Measurements from ENCODE around the gene PASK.

Gene PASK

DNA sequence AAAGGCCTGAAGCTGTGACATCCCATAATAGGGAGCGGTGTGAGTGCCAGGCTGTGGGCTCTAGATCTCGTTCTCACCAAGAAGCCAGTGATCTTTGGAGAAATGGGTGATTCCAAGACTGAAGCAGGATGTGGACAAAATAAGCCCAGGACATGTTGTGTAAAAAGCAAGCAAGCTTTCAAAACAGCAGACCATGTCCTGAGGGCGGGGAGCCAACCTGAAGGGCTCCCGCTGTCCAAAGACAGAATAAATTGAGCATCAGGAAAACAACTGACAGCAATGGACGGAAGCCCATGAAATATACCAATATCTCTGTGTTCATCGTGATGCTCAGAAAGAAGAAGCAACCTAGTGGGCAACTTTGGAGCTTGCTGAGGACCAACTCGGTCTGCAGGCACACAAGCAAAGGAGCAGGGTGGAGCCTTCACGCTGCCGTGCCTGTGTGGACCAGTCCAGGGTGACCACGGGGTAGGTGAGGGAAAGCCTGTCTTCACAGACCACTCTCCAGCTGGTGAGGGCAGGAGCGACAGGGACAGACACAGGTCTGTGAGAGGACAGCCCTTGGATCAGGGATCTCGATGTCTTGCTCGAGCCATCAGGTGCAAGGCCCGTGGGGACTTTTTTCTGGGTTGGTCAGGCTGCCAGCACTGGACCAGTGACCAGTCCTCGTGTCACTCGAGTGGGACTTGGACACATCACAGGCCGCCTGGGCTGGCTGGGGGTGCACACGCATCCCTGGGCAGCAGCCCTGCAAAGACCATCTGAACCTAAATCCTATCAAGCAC, 68.7 kb downstream of the PASK start:
- no peak for DNase-seq (ENCODE audit: low read depth)

DNA sequence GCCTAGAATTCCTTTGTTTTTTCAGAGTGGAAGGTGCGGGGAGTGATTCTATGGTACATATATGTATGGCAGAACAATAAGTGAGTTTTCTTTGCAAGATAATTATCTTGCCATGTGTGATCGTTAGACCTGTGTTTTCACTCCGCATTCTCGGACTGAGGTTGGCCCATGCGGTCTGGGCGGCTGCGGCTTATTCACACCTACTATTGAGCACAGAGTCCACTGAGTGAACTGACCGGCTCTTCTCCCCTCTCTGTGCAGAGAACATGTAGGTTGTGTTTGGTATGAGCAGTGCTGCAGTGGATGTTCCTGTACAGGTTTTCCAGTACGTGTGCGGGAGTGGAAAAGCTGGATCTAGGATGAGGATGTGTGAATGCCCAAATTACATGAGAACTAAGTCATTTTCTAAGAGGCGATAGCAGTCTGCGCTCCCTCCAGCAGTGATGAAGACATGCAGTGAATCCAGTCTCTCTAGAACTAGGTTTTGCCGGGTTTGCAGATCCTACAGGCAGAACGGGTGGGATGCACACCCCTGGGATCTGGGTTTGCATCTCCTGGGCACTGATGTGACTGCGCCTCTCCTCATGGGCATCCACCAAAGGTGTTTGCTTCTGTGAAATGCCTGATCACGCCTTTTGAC, 74.3 kb downstream of the PASK start:
- DNase-seq (ENCODE audit: low read depth): no peak

DNA sequence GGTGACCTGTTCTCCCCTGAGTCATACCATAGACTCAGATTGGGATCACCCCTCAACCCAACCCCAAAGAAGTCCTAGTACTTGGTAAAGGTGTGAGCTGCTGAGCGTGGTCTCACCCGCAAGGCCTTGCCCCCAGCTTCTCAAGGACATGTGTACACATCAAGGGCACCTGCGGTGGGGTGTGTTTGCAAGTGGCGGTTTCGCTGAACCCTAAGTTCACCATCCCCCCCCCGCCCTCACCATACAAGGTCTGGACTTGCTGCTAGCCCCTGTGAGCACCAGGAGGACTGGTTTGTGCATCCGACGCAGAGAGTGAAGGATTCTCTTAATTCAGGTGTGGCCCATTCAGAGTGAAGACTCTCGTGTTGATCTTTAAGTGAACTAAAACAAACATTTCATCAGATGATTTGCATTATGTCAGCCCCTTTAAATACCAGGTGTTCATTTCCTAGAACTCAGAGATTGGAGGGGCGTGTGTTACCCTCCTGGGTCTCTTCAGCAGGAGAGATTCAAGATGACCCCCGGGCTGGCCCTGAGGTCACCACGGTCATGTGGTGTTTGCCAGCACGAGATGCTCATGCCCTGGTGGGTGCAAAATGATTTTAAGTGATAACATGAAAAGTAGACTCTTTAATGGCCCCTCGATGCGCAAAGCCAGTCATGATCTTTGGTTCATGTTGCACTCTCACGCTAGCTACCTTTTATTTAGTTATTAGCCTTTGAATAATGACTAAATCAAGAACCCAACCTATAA, 75.0 kb downstream of the PASK start:
- DNase-seq (ENCODE audit: low read depth): no peak

DNA sequence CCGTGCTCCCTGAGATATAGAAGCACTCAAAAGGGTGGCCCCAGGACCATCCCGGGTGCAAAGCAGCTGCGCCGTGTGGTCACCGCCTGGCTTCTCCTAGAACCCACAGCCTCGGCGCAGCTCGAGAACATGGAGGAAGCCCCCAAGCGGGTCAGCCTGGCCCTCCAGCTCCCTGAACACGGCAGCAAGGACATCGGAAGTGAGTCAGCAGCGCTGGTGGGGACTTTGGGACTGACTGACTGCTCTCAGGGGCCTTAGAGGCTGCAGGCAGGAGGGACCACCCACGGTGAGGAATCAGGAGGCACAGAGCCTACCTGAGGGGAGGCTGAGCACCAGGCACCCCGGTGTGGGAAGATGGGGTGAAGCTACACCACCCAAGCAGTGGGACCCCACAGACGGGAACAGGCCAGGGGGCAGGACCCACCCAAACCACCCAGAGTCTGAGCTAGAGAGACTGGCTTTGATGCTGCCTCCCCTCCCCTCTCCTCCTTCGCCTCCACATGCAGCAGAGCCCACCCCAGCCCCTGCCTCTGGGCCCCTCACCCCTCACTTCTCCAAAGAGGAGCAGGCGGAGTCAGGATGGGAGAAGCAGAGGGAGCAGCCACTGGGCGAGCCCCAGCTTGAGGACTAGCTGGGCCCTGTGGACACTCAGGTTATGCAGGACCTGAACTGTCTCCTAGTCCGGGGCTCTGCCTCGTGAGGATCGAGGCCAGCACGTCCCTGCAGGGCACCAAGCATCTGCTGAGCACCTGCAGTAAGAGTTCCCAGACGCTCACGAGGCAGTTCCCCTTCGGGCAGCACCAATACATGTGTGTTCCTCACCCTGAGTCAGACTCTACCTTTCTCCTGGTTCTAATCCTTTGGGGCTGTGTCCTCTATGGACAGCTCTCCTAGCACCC, 75.9 kb downstream of the PASK start:
- no peak for DNase-seq (ENCODE audit: low read depth)

DNA sequence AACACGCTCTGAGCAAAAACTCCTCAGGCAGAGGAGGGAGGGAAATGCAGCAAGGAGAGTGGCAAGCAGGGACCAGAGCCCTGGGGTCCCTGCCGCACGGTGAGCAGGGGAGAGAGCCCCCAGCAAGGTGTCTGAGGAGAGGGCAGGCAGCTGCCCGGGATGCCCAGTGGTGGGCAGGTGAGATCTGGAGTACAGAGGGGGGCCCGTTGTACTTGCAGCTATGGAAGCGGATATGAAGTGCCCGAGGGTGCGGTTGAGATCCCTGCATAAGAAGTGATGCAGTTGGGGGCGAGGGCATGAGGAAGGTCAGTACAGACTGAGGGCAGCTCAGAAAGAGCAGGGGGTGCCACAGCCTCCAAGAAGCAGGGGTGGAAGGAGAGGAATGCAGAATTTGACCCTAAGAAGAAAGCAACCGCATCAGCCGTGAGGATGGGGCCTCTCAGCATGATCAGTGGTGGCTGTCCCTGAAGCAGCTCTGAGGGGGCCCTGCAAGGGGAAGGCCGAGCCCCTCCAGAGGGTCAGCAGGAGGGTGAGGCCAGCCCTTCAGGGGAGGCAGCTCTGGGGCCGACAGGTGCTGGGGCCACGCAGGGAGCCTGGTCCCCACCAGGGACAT, 76.6 kb downstream of the PASK start:
- DNase-seq (ENCODE audit: low read depth): no peak

DNA sequence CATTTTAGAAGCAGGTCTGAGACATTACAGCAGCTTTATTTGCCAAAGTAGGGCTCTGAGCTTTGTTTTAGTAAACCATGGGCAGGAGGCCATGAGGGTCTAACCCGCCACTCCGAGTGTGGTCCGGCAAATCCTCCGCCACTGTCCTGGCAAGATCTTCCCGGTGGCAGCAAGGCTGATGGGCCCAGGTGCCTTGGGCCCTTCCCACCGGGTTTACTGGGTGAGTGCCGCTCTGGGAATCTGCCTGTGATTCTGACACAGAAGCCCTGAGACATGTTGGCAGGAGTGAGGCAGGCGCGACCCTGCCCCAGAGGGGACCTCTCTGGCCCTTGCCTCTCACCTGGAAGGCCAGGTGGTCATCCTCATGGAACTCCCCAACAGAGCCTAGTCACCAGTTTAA, 77.1 kb downstream of the PASK start:
- no peak for DNase-seq (ENCODE audit: low read depth)

DNA sequence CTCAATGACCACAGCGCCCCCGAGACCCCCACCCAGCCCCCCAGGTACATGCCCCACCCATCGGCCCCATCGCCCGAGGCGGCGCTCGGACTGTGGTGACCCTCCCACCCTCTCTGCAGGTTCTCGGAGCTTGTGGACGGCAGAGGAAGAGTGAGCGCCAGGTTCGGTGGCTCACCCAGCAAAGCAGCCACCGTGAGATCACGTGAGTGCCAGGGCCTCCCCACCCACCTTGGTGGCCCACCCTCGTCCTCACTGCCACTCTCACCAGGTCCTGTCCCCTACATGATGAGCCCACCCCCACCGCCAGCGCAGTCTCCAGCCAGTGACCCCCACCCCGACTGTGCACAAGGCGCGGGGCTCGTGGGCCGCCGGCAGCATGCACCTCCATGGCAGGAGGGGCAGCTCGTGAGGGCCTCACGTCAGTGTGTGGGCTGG, 77.6 kb downstream of the PASK start:
- DNase-seq (ENCODE audit: low read depth): no peak

DNA sequence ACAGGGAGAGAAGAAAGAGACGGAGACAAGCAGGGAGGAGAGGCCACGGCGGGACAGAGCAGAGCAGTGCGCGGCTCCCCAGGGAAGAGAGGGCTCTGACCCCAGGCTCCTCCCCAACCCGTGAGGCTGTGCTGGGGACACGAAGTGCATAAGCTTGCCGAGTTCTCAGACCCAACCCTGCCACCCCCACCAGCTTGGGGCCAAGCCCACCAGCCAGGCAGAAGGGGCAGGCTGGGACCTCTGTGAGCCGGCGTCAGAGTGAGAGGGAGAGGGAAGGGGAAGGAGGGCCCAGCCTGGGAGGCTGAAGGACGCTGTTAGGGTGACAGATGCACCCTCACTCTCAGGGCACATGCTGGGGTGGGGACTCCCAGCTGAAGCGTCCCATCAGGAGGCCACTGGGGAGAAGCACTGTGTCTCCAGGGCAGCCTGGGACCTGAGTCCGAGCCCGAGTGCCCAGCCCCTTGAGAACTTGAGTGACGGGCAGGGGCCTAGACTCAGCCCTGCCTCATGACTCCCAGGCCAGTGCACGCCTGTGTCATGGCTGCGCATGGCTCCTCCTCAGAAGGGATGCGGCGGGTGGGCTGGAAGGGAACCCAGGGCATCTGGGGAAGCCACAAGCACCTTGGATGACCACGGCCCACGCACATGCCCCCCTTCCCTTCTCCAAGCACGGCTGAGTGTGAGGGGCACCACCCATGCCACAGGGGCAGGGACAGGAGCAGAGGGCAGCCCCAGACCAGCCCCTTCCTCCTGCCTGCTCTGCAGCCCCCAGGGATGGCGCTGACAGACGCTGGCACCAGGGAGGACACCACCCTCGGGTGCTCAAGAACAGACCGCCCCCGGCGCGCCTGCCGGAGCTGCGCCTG, 78.2 kb downstream of the PASK start:
- no peak for DNase-seq (ENCODE audit: low read depth)

DNA sequence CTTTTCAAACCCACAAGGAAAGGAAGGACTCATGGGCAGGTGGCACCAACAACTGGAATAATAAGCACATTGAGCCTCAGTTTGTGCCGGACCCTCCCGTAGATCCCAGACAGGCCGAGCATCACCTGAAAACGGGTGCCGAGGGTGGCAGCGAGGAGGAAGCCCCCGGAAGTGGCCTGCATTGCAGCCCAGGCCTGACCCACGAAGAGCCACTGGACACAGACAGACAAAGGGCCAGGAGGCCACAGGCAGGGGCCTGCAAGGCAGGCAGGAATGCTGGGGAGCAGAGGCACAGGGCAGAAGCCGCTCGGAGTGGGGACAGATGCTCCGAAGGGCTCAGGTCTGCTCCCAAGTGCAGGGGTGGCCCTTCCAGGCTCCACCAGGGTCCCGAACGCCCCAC, 78.9 kb downstream of the PASK start:
- no peak for DNase-seq (ENCODE audit: low read depth)

DNA sequence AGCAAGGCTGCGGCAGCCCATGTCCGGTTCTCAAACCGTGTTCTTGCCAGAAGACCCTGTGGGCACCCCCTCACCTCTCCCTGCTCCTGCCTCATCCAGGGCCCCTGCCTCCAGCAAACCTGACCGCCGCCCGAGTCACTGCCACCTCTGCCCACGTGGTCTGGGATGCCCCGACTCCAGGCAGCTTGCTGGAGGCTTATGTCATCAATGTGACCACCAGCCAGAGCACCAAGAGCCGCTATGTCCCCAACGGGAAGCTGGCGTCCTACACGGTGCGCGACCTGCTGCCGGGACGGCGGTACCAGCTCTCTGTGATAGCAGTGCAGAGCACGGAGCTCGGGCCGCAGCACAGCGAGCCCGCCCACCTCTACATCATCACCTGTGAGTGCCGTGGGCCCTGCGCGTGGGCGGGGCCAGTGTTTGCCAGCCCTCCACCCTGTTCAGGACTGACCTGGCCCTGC, 79.4 kb downstream of the PASK start:
- no peak for DNase-seq (ENCODE audit: low read depth)

DNA sequence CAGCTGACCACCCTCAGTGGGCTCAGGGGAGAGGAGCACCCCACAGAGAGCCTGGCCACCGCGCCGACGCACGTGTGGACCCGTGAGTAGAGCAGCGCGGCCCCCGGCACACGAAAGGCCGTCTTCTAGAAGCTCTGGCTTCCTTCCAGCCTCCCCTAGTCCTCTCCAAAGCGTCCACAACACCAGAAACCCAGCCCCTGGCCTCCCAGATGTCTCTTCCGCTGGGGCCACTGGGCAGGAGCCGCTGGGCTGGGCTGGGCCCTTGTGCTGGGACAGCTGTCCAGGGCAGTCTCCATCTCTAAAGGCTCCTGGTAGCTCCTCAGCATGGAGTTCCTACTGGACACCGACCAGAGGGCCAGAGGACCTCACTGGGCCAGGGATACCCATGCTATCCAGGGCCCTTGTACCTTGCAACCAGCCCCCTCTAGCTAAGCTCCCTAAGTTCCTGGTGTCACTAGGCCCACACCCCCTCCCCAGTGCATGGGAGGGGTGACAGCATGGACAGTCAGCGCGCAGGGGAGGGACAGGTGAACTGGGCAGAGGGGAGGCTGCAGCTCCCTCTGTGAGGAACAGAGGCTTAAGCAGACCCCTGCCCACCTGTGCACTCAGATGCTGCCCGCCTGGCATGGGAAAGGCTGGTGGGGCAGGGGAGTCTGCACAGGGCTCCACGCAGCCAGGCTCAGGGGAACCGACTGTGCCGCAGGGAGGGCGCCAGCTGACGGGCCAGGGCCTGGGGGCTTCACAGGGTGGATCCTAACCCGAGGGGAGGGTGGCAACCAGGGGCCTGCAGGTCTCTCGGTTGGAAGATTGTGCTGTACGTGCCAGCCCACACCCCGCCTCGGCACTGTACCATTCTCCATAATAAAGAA, 80.1 kb downstream of the PASK start:
- DNase-seq (ENCODE audit: low read depth): no peak

DNA sequence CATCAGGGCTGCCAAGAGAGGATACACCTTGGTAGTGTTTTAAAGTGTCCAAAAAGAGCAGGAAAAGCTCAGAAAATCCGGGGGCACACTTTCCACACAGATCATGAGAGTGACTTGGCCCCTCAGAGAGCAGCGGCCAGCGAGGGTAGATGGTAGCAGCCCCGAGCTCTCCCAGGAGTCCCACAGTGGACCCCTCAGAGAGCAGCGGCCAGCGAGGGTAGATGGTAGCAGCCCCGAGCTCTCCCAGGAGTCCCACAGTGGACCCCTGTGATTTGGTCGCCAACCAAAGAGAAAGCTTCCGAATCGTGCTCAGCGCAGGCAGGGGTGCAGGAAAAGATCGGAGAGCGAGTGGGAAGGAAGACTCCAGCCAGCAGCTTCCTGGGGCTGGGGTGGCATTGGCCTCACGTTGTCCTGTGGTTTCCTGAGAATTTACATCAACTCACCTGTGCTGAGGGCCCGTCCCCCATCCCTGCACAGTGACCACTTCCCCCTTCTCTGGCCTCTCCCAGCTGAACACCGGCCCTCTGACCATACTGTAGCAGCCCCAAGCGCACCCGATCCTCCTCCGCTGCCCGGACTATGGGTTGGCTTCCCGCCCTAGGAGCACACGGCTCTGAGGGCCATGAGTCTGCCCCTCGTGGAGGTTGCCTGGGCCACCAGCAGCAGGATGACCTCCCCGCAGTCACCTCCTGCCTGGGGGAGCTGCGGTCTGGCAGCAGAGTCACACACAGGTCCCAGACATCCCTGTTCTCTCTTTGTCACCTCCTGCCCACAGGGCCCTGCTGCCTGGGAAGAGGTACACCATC, 80.9 kb downstream of the PASK start:
- no peak for DNase-seq (ENCODE audit: low read depth)

DNA sequence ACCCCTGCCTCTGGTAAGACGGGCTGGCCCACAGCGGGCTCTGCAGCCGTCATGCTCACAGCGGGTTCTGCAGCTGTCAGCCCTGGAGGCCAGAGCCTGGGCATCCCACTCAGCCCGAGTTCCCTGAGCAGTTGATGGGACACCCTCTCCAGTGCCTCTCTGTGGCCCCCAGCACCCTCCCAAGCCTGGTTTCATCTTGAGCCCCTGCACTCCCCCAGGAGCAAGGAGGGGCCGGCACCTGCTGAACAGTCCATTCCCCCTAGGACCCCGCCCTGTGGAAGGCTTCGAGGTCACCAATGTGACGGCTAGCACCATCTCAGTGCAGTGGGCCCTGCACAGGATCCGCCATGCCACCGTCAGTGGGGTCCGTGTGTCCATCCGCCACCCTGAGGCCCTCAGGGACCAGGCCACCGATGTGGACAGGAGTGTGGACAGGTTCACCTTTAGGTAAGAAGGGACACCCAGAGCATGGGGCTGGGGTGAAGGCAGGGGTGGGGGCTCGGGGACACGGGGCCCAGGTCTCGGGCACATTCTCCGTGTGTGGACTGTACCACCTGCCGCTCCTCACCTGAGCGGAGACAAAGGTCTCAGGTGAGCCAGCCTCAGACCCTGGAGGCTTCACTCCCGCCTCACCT, 81.7 kb downstream of the PASK start:
- no peak for DNase-seq (ENCODE audit: low read depth)

DNA sequence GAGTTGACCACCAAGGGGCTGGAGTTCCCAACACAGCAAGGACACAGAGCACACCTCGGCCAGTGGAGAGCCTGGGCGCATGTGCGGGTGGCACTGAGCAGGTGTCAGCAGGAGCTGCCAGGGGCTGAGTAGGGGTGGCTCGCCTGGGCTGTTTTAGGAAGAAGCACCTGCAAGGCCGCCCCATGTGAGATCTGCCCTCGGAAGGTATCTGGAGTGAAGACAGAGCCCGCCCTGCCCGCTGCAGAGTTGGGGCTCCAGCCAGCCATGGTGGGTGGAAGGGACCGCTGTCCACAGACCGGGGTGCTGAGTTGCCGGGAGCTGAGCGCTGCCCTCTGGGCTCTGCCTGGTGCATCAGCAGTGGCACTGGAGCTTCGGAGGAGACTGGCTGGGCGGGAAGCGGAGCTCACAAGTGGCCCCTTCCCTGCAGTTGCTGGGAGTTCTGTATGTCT, 82.4 kb downstream of the PASK start:
- DNase-seq (ENCODE audit: low read depth): peak; percentile 26

DNA sequence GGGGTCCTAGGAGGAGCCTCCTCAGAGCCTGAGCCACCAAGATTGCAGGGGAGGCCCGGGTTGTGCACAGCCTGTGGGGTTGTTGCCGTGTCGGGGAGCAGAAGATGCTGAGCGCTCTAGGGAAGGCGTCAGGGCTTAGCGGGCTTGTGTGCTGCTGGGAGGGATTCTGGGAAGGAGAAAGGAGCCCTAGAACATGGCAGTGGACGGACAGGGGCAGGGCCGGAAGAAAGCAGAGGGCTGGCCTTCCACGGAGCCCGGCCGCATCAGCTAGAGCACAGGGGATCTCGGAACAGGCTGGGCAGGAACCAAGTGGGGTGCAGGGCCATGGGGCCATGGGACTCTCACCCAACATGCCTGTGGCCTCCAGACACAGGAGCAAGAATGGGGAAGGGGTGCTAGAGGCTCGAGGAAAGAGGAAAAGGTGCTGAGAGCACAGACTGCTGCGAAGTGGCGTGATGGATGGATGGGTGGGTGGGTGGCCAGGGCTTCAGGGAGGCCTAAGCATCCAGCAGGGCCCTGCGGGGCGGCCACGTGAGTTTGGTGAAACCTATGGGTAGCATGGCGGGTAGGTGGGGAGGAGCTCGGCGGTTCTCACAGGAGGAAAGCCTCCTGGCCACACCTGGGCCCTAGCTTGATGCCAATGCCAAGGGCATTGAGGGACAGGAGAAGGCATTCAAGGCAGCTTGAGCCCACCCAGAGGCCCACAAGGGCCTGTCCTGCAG, 82.9 kb downstream of the PASK start:
- DNase-seq (ENCODE audit: low read depth): no peak

DNA sequence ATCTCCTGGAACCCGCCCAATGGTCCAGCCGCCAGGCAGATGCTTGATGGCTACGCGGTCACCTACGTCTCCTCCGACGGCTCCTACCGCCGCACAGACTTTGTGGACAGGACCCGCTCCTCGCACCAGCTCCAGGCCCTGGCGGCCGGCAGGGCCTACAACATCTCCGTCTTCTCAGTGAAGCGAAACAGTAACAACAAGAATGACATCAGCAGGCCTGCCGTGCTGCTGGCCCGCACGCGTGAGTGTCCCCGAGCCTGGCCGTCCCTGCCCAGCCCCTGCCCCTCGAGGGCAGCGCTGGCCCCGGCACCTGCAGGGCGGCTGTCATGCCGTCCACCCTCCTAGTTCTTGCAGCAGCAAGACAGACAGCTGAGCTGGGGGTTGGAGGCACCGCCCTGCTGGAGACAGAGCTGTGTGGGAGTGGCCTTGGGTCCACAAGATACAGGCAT, 83.9 kb downstream of the PASK start:
- no peak for DNase-seq (ENCODE audit: low read depth)

DNA sequence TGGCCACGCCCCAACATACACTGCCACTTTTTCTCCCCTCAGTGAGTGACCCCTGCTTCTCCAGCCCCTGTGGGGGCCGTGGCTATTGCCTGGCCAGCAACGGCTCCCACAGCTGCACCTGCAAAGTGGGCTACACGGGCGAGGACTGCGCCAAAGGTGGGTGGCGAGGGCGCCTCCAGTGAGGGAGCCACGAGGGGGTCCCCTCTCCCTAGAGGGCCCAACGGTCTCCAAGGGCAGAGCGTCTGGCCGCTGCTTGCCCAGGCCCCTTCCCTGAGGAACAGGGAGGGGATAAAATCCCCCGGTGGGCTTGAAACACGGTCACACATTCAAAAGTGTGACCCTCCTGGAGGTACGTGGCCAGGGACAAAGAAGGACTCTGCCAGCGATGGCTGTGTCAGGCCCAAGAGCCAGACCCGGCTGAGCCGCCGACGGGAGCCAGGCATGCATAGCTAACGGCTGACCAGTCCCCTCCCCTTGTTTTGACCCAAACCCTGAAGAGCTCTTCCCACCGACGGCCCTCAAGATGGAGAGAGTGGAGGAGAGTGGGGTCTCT, 84.4 kb downstream of the PASK start:
- no peak for DNase-seq (ENCODE audit: low read depth)

Measured in ELR (cell line).